ENCODE data around the gene RPS25. TPM values are rescaled to one million over a fixed set of nuclear protein-coding genes. Genes with fewer than 3 reads are reported as not detected.
"Not testable (repeated sequence)": the region's sequence is repeated elsewhere in the genome, so short reads cannot be mapped to it uniquely, and the experiment has no call there.

Gene RPS25
- total and polyA plus RNA-seq, 2 donors = 904 to 1,476 TPM

- Histone ChIP-seq H3K36me3 (ENCODE audit: insufficient read depth) (no peaks in the 10 kb centered on the region), H3K4me1 (ENCODE audit: insufficient read depth) (no peaks in the 10 kb centered on the region), H3K27ac (ENCODE audit: low read depth) (no peak overlapping the region), H3K4me3 (ENCODE audit: low read depth, low read length) (peak overlapping the region; percentile 62)
- WGBS = 71% methylated on average over 10 of the region's 10 CpGs
- DNase-seq (ENCODE audit: extremely low spot score) = no peak
Observed at GRCh38 chr11:119029340-119030028, 11.3 kb upstream of the RPS25 start.

- Histone ChIP-seq H3K27ac (ENCODE audit: low read depth) (no peak overlapping the region), H3K36me3 (ENCODE audit: insufficient read depth) (no peaks in the 10 kb centered on the region), H3K4me3 (ENCODE audit: low read depth, low read length) (no peak overlapping the region), H3K4me1 (ENCODE audit: insufficient read depth) (no peaks in the 10 kb centered on the region)
- 93% methylated on average over 1 of the region's 1 CpG for WGBS
- no peak for DNase-seq (ENCODE audit: extremely low spot score)
Observed at GRCh38 chr11:119029069-119029339, 10.9 kb upstream of the RPS25 start.

- Histone ChIP-seq H3K4me3 (ENCODE audit: low read depth, low read length) (no peak overlapping the region), H3K36me3 (ENCODE audit: insufficient read depth) (no peaks in the 10 kb centered on the region), H3K4me1 (ENCODE audit: insufficient read depth) (no peaks in the 10 kb centered on the region), H3K27ac (ENCODE audit: low read depth) (no peak overlapping the region)
- WGBS = 84% methylated on average over 9 of the region's 9 CpGs
- no peak for DNase-seq (ENCODE audit: extremely low spot score)
Observed at GRCh38 chr11:119028346-119029068, 10.4 kb upstream of the RPS25 start.

- H3K4me1 ChIP-seq (ENCODE audit: insufficient read depth) = no peaks in the 10 kb centered on the region
- H3K36me3 ChIP-seq (ENCODE audit: insufficient read depth) = peaks cover 3% of the 10 kb centered on the region
- no peak overlapping the region for H3K4me3 ChIP-seq (ENCODE audit: low read depth, low read length)
Observed at GRCh38 chr11:119027561-119028345, 9.6 kb upstream of the RPS25 start.

GRCh38 chr11:119026970-119027369 is 8.8 kb upstream of the RPS25 start:
- Histone ChIP-seq H3K4me3 (ENCODE audit: low read depth, low read length) (no peak overlapping the region), H3K36me3 (ENCODE audit: insufficient read depth) (peaks cover 3% of the 10 kb centered on the region), H3K27ac (ENCODE audit: low read depth) (no peak overlapping the region), H3K4me1 (ENCODE audit: insufficient read depth) (no peaks in the 10 kb centered on the region)
- WGBS = 91% methylated on average over 2 of the region's 2 CpGs
- no peak for DNase-seq (ENCODE audit: extremely low spot score)

More at GRCh38 chr11:119027561-119028345, 9.6 kb upstream of the RPS25 start:
- 95% methylated on average over 9 of the region's 9 CpGs for WGBS
- DNase-seq (ENCODE audit: extremely low spot score) = no peak
- H3K27ac ChIP-seq (ENCODE audit: low read depth) = no peak overlapping the region

- Histone ChIP-seq H3K4me3 (ENCODE audit: low read depth, low read length) (no peak overlapping the region), H3K4me1 (ENCODE audit: insufficient read depth) (no peaks in the 10 kb centered on the region), H3K27ac (ENCODE audit: low read depth) (no peak overlapping the region), H3K36me3 (ENCODE audit: insufficient read depth) (peaks cover 3% of the 10 kb centered on the region)
- 88% methylated on average over 16 of the region's 16 CpGs for WGBS
- no peak for DNase-seq (ENCODE audit: extremely low spot score)
Observed at GRCh38 chr11:119025978-119026766, 8.0 kb upstream of the RPS25 start.

- Histone ChIP-seq H3K4me1 (ENCODE audit: insufficient read depth) (no peaks in the 10 kb centered on the region), H3K27ac (ENCODE audit: low read depth) (no peak overlapping the region), H3K4me3 (ENCODE audit: low read depth, low read length) (no peak overlapping the region), H3K36me3 (ENCODE audit: insufficient read depth) (peaks cover 3% of the 10 kb centered on the region)
- 79% methylated on average over 5 of the region's 5 CpGs for WGBS
- no peak for DNase-seq (ENCODE audit: extremely low spot score)
Observed at GRCh38 chr11:119025541-119025940, 7.4 kb upstream of the RPS25 start.

- DNase-seq (ENCODE audit: extremely low spot score) = no peak
- Histone ChIP-seq H3K27ac (ENCODE audit: low read depth) (no peak overlapping the region), H3K36me3 (ENCODE audit: insufficient read depth) (peaks cover 3% of the 10 kb centered on the region), H3K4me1 (ENCODE audit: insufficient read depth) (no peaks in the 10 kb centered on the region), H3K4me3 (ENCODE audit: low read depth, low read length) (no peak overlapping the region)
- 68% methylated on average over 5 of the region's 5 CpGs for WGBS
Observed at GRCh38 chr11:119025099-119025473, 6.9 kb upstream of the RPS25 start.

GRCh38 chr11:119024430-119025098 is 6.4 kb upstream of the RPS25 start:
- Histone ChIP-seq H3K27ac (ENCODE audit: low read depth) (no peak overlapping the region), H3K36me3 (ENCODE audit: insufficient read depth) (peaks cover 3% of the 10 kb centered on the region), H3K4me1 (ENCODE audit: insufficient read depth) (no peaks in the 10 kb centered on the region), H3K4me3 (ENCODE audit: low read depth, low read length) (no peak overlapping the region)
- 56% methylated on average over 15 of the region's 15 CpGs for WGBS
- DNase-seq (ENCODE audit: extremely low spot score) = no peak

GRCh38 chr11:119023741-119024140 is 5.6 kb upstream of the RPS25 start:
- peaks cover 3% of the 10 kb centered on the region for H3K36me3 ChIP-seq (ENCODE audit: insufficient read depth)
- no peak overlapping the region for H3K27ac ChIP-seq (ENCODE audit: low read depth)
- no peak overlapping the region for H3K4me3 ChIP-seq (ENCODE audit: low read depth, low read length)
- no peaks in the 10 kb centered on the region for H3K4me1 ChIP-seq (ENCODE audit: insufficient read depth)
- no peak for DNase-seq (ENCODE audit: extremely low spot score)

GRCh38 chr11:119021631-119022030 is 3.5 kb upstream of the RPS25 start:
- Histone ChIP-seq H3K27ac (ENCODE audit: low read depth) (no peak overlapping the region), H3K4me1 (ENCODE audit: insufficient read depth) (no peaks in the 10 kb centered on the region), H3K36me3 (ENCODE audit: insufficient read depth) (peaks cover 3% of the 10 kb centered on the region), H3K4me3 (ENCODE audit: low read depth, low read length) (no peak overlapping the region)
- 90% methylated on average over 5 of the region's 5 CpGs for WGBS
- no peak for DNase-seq (ENCODE audit: extremely low spot score)

- Histone ChIP-seq H3K27ac (ENCODE audit: low read depth) (no peak overlapping the region), H3K4me3 (ENCODE audit: low read depth, low read length) (no peak overlapping the region), H3K36me3 (ENCODE audit: insufficient read depth) (peaks cover 3% of the 10 kb centered on the region), H3K4me1 (ENCODE audit: insufficient read depth) (no peaks in the 10 kb centered on the region)
- no peak for DNase-seq (ENCODE audit: extremely low spot score)
- 54% methylated on average over 2 of the region's 2 CpGs for WGBS
Observed at GRCh38 chr11:119019996-119020395, 1.9 kb upstream of the RPS25 start.

GRCh38 chr11:119017377-119017776 is 766 bp downstream of the RPS25 start:
- H3K36me3 ChIP-seq (ENCODE audit: insufficient read depth); DNase-seq (ENCODE audit: extremely low spot score): not testable (repeated sequence)
- 5% methylated on average over 10 of the region's 10 CpGs for WGBS

More at GRCh38 chr11:119017377-119017776, 766 bp downstream of the RPS25 start:
- not testable (repeated sequence) for H3K4me1 ChIP-seq (ENCODE audit: insufficient read depth)
- Histone ChIP-seq H3K4me3 (ENCODE audit: low read depth, low read length) (peak overlapping the region; percentile 82), H3K27ac (ENCODE audit: low read depth) (peak overlapping the region; percentile 65)
